Cardiac fibroblast (primary cell): ENCODE data around the gene TPCN1.

Experiments
- DNase-seq, 2 donors: peaks; one replicate each; pipeline versions ENCODE4 v3.0.0 to v3.0.0-alpha.2; 2010; ENCODE audit warnings: low read depth in 2 of 2
- H3K4me3 ChIP-seq, 2 donors: replicated peaks in 1 of 2; 1 replicate in 1 of 2; 2 replicates in 1 of 2; pipeline ENCODE4 v1.5.1; 2011; ENCODE audit warnings: low read depth in 2 of 2, low read length in 2 of 2, mild to moderate bottlenecking in 2 of 2, moderate library complexity in 1 of 2
- TF ChIP-seq, protein P1 (sequence below): IDR thresholded peaks from one replicate; pipeline ENCODE4 v1.5.1; 2011; ENCODE audit warnings: low read depth, mild to moderate bottlenecking, low read length, inconsistent platforms

Gene TPCN1

DNA sequence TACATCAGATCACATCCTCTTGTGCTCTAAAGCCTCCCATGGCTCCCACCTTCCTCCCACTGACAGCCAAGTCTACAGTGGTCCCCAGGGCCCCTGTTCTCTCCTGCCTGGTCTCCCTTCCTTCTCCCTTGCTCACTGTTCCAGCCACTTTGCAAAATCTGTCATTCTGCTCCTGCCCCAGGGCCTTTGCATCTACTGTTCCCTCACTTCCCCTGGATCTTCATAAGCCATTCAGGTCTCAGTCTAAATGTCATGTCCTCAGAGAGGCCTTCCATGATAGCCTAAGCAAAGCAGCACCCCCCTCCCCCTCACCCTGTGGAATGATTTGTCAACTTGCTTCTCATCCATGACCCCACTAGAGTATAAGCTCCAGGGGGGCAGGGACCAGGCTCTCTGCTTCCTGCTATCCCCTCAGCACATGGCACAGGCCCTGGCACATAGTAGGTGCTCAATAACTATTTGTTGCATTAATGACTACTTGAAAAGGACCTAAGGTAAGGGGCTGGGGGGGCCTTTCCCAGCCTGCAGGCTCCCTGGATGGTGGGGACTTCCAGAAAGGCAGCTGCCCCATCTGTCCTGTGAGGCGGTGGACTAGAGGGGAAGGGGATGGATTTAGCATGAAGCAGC, 108.6 kb downstream of the TPCN1 start:
- TF ChIP-seq, protein P1, sequence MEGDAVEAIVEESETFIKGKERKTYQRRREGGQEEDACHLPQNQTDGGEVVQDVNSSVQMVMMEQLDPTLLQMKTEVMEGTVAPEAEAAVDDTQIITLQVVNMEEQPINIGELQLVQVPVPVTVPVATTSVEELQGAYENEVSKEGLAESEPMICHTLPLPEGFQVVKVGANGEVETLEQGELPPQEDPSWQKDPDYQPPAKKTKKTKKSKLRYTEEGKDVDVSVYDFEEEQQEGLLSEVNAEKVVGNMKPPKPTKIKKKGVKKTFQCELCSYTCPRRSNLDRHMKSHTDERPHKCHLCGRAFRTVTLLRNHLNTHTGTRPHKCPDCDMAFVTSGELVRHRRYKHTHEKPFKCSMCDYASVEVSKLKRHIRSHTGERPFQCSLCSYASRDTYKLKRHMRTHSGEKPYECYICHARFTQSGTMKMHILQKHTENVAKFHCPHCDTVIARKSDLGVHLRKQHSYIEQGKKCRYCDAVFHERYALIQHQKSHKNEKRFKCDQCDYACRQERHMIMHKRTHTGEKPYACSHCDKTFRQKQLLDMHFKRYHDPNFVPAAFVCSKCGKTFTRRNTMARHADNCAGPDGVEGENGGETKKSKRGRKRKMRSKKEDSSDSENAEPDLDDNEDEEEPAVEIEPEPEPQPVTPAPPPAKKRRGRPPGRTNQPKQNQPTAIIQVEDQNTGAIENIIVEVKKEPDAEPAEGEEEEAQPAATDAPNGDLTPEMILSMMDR, result no peak
- DNase-seq, result no peak
- H3K4me3 ChIP-seq, result no peak overlapping the region

DNA sequence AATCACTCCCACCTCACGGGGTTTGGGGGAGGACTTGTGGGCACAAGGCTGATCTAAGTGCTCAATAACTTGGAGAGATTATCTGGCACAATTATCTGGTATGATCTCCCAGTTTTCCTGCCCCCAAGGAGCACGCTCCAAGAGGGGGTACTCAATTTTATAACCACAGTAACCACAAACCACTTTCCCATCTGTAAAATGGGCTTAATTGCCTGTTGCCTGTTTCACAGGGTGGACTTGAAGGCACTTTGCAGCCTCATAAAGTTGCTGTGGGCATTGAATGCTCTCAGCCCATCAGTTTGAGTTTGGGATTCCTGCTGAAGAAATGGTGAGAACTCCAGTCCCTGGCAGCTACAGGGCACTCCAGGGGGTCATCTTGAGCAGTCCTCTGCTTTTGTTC, 109.2 kb downstream of the TPCN1 start:
- DNase-seq, result no peak
- no peak overlapping the region for H3K4me3 ChIP-seq
- TF ChIP-seq, protein P1, result no peak

DNA sequence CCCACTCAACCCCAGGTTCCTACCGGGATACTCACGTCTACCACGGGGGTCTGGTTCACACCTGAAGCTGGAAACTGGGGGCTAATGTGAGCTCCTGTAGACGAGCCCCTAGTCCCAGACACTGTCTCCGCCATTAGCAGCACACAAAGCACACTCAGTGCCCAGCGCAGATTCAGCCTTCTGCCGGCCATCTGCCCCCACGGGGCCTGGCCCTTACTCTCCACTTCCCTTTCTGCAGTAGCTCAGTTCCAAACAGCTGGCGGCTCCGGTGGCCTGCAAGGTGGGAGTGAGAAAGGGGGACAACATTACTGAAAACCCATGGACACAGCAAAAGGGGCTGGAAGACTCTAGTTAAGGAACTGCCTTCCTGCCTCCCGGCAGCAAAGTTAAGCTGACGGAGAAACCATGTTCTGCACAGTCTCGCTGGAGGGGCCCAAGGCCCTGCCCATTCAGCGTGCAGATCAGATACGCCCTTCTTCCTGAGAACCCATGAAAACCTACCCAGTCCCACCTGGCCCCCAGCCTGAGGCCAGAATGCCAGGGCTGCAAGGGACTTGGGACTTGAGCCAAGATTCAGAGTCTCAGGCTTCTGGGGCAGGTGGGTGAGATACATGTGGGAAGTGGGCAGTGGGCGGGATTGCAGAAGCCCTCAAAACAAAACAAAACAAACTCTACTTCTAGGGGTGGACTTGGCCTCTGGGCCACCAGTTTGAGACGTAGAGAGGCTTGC, 111.6 kb downstream of the TPCN1 start:
- TF ChIP-seq, protein P1, result no peak
- DNase-seq, result no peak
- no peak overlapping the region for H3K4me3 ChIP-seq

DNA sequence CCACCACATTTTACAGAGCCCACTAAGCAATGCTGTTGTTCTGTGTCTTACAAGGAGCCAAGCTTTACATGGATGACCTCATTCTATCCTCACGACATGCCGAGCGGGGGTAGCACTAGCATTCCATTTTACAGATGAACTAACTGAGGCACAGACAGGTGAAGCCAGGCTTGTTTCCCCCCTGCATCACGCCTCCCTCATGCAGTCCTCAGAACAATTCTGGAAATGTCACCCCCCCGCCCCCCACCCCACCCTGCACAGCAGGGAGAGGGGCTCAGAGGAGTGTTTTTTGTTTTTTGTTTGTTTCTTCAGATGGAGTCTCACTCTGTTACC, 112.1 kb downstream of the TPCN1 start:
- TF ChIP-seq, protein P1, result no peak
- no peak for DNase-seq
- H3K4me3 ChIP-seq, result no peak overlapping the region

DNA sequence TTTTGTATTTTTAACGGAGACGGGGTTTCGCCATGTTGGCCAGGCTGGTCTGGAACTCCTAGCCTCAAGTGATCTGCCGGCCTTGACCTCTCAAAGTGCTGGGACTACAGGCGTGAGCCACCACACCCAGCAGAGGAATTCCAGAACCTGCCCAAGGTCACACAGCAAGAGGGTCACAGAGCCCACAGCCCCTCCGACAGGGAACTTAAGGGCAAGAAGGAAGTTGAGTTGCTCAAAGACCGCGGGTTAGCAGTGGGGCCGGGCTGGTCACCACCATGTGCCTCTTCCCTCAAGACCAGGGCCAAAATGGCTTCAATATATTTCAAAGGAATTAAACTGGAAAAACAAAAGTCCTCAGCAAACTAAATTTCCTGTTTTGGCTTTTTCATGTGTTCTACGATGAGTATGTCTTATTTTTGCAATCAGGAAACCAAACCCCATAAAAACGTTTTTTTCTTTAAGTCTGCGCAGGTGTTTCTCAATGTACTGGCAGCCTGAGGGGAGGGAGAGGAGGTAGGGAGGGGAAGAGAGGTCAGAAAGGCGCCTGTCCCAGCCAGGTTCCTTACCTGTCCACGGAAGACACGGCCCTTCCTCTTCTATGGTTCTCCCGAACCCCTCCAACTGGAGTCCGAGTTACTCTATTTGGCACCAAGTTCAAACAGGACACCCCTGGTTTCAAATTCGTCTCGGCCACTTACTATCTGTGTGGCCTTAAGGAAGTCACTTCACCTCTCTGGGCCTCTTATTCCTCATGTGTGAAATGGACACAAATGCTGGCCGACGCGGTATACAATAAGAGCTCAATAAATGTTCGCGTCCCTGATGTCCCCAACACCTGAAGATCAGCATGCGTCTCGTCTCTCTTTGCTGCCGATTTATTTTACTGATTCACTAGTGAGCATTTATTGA, 112.9 kb downstream of the TPCN1 start:
- TF ChIP-seq, protein P1, result no peak
- DNase-seq, result no peak
- H3K4me3 ChIP-seq, result peak overlapping the region; percentile 70 to 72

DNA sequence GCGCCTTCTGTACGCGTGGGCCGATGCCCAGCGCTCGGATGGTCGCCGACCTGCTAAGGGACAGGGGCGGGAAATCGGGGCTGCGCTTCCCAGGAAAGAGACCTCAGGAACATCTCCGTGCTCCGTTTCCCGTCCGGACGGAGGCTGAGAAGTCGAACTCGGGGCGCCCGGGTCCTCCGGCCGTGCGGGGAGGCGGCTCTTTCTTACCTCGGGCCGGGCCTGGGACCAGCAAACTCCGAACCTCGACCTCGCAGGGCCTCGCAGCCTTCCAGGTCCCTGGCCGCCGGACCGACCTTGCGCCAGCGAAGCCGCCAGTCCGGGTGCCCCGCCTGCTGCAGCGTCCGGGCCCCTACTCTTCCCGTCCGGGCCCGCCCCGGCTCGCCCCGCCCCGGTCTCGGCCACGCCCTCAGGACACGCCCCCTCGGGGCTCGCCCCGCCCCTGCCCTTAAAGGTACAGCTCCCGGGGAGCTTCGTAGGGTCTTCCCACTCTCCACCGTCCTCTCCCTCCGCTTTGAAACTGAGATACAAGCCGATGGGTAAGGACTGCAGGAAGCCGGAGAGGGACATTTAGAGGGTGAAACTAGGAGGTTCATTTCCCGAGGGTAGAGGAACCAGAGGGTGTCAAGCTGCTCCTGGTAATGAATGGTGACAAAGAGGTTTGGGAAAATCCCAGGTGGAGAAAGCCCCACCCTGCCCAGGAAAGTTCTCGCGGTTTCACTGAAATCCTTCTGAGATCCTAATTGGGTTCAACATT, 113.7 kb downstream of the TPCN1 start, which contains the start of gene SLC8B1:
Gene SLC8B1 (minus strand): TSS at position 324 of the 754 bp plus-strand sequence. CDS start 2,231 bp downstream, outside the sequence.
- TF ChIP-seq, protein P1, result no peak
- peak; percentile 76 to 86 for DNase-seq
- H3K4me3 ChIP-seq, result peak within 1 kb of the TSS; percentile 70 to 72
